Heart left ventricle (tissue), 16 donors: Measurements from ENCODE around the gene ARL6IP1. TPM values are rescaled to one million over a fixed set of nuclear protein-coding genes. Genes with fewer than 3 reads are reported as not detected.

ENCODE experiments used
- ATAC-seq, 4 donors: fragments of 200-7000 bp; cut with Tn5 transposase; one replicate each; pipeline ENCODE4 v1.9.1; 2020 to 2022; ENCODE audit warnings: moderate library complexity in 4 of 4, mild to moderate bottlenecking in 3 of 4, moderate number of reproducible peaks in 1 of 4
- DNase-seq, 5 donors: peaks; one replicate each; pipeline ENCODE4 v3.0.0-alpha.2; 2020
- H3K27ac ChIP-seq, 12 donors: fragments of 200-600 bp; sonication (generic) in 4 of 12; one replicate each; pipeline versions ENCODE4 v1.5.0 to v1.8.0; 2016 to 2022; ENCODE audit warnings: mild to moderate bottlenecking in 2 of 12
- H3K27me3 ChIP-seq, 9 donors: fragments of 200-600 bp; sonication (generic) in 2 of 9; one replicate each; pipeline versions ENCODE4 v1.5.1 to v1.8.0; 2016 to 2022; ENCODE audit warnings: mild to moderate bottlenecking in 3 of 9
- H3K36me3 ChIP-seq, 9 donors: fragments of 200-600 bp; sonication (generic) in 2 of 9; one replicate each; pipeline versions ENCODE4 v1.5.0 to v1.8.0; 2018 to 2022; ENCODE audit warnings: mild to moderate bottlenecking in 2 of 9
- H3K4me1 ChIP-seq, 12 donors: fragments of 200-600 bp; sonication (generic) in 4 of 12; one replicate each; pipeline versions ENCODE4 v1.5.0 to v1.8.0; 2016 to 2022; ENCODE audit warnings: mild to moderate bottlenecking in 3 of 12
- H3K4me3 ChIP-seq, 12 donors: fragments of 200-600 bp; sonication (generic) in 4 of 12; one replicate each; pipeline versions ENCODE4 v1.5.0 to v1.8.0; 2017 to 2022; ENCODE audit warnings: mild to moderate bottlenecking in 9 of 12, moderate library complexity in 4 of 12
- H3K9me3 ChIP-seq, 12 donors: fragments of 200-600 bp; sonication (generic) in 4 of 12; one replicate each; pipeline versions ENCODE4 v1.5.0 to v1.8.0; 2016 to 2022; ENCODE audit warnings: mild to moderate bottlenecking in 1 of 12
- CTCF ChIP-seq, 12 donors: fragments of 200-600 bp; sonication (generic) in 4 of 12; IDR thresholded peaks; one replicate each; pipeline versions ENCODE4 v1.5.0 to v1.8.0; 2018 to 2022; ENCODE audit warnings: antibody characterized with exemption in 12 of 12, mild to moderate bottlenecking in 5 of 12
- POLR2A ChIP-seq, 2 donors: fragments of 450-650 bp; IDR thresholded peaks; one replicate each; pipeline ENCODE4 v1.6.1; 2017; ENCODE audit warnings: antibody characterized with exemption in 2 of 2, mild to moderate bottlenecking in 2 of 2, moderate library complexity in 2 of 2
- WGBS, 4 donors: extraction: QIAGEN DNeasy Blood & Tissue Kit in 2 of 4; methylation state at CpG; one replicate each; pipeline versions ENCODE4 v1.1.5 to v1.1.7; 2013 to 2018; 5-methylcytosine and 5-hydroxymethylcytosine counted together
- intact Hi-C, 10 donors: fragments of 100-400 bp; cut with DNase I; formaldehyde crosslinking; loops; one replicate each; pipeline versions ENCODE4 v1.11.1 to v1.14.2; 2022
- polyA plus RNA-seq, 2 donors: library from polyadenylated mRNA; stranded (reverse); fragments of 200-250 nt; gene quantifications; one replicate each; pipeline ENCODE4 v1.2.3, GENCODE V29; 2013
- total RNA-seq, 9 donors: library from RNA; depleted of rRNA in 2 of 9; stranded (reverse); fragments of >200 nt in 2 of 9; fragmentation: NEBNext Ultra II Directional in 3 of 9; extraction: Animal tissue kit (Norgen Biotek cat#: 25700) in 3 of 9; gene quantifications; one replicate each; pipeline versions ENCODE4 v1.1.0 to v1.2.4, GENCODE V29; 2016 to 2023
- donor health status: ischemic (EF 13 %, LVEDD 7.1; RV severe dilation, severe dysfunction).
- donor health status: healthy with polysubstance abuse.
- donor health status: DM: no; HTN: yes; CAD: no.
- donor health status: DM: no; HTN: no; CAD: no.
- donor health status: ischemic (EF 25% LVEDD 6.9; RV normal size, moderate dysfunction).
- donor health status: ischemic (EF 25% LVEDD 5.7; RV mildly dilated, moderate dysfunction).
- donor health status: healthy.
- donor health status: DM: yes; HTN: yes; CAD: no.
- donor health status: ischemic (EF 35%, LVEDD 5.7; RV mildly dilated, moderate dysfunction).
- donor health status: nonischemic (EF 11% LVEDD 7.7; RV severe dilation, severe dysfunction).
- donor health status: DM: yes; HTN: yes; CAD: no.
- donor health status: PGD.
- donor health status: ischemic (EF 29% LVEDD 5.4; RV normal size, mild dysfunction).
- donor health status: nonischemic (EF 23%, LVEDD 6.1; RV moderate dilation, normal function).

ARL6IP1 gene
- total and polyA plus RNA-seq, 11 donors = 16.5 to 63.2 (median 22.9) TPM

DNA sequence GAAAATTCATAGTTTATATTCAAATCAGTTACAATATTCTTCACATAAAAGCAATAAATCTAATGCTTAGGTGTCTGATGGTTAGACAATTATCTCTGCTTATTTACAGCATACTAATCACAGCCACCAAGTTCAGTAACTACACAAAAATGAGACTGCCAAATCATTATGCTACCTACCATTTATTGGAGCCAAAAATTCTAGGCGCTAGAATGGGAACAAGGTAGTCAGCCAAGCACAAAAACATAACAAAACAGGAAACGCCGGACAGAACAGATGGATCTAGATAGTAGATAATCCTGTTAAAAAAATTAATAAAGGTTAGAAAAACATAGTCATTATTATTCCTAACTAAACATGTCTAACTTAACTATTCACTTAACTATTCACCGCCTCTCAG is 3.6 kb downstream of the ARL6IP1 start:
- Histone ChIP-seq H3K9me3 (no peaks in the 10 kb centered on the region), H3K27ac (peak overlapping the region in 1 of 12 donors; percentile 10), H3K36me3 (peaks cover 0 to 56% (median 51%) of the 10 kb centered on the region in 9 donors), H3K27me3 (no peaks in the 10 kb centered on the region), H3K4me3 (no peak overlapping the region), H3K4me1 (peaks cover 3 to 45% (median 27%) of the 10 kb centered on the region in 12 donors)
- no peak for TF ChIP-seq CTCF (IDR thresholded peaks at IDR 0.05)
- no peak for TF ChIP-seq POLR2A (IDR thresholded peaks at IDR 0.05)
- DNase-seq (no peak), ATAC-seq (no peak)
- WGBS, 4 donors = 58 to 73% (median 61%) methylated on average over 4 of the region's 4 CpGs
- intact Hi-C loops = no loop called here

DNA sequence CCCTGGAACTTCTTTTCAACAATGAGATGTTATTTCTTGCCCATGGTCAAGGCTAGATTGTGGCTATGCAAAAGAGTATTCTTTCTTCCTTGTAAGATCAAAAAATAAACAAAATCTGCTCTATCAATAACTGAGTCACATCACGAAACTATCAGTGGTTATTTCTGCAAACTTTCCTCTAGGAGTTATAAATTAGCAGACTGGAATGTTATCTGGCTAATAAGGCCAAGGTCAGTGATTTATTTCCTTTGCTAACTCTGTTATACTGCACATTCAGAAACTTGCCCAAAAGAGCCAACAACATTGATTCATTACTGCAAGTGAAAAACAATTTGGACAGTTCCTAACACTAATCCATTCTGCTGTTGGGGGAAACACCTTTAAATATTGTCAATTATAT is 5.0 kb downstream of the ARL6IP1 start:
- Histone ChIP-seq H3K4me3 (no peak overlapping the region), H3K36me3 (peaks cover 0 to 70% (median 62%) of the 10 kb centered on the region in 9 donors), H3K9me3 (no peaks in the 10 kb centered on the region), H3K27ac (no peak overlapping the region), H3K4me1 (peaks cover 3 to 36% (median 20%) of the 10 kb centered on the region in 12 donors), H3K27me3 (no peaks in the 10 kb centered on the region)
- no peak for DNase-seq
- TF ChIP-seq POLR2A (IDR thresholded peaks at IDR 0.05) (no peak), CTCF (IDR thresholded peaks at IDR 0.05) (no peak)
- no peak for ATAC-seq
- intact Hi-C loops = no loop called here
- 72 to 93% (median 87%) methylated on average over 1 of the region's 1 CpG for WGBS, 4 donors

DNA sequence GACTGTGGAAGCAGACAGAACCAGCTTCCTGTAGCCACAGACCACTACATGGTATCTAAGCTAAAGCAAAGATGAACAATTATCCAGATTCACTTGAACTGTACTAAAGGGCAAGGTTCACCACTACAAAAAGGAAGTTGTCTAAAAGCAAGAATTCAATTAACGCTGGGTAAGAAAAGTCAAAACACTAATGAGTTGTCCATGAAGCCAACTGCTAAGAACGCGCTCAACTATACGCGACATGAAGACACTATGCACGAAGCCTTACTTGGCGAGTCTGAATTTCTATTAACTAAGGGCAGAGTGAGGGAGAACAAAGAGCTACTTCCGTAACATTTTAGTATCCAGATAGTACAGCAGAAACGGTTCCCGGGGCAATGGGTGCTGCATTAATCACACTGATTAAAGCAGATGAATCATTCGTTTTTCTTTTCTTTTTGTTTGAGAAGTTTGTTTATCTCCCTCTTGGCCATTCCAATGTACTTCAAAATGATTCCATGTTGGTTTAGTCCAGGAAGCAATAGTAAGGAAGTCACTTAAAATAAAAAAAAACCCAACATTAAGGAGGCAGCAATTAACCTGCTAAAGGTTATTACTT is 8.4 kb downstream of the ARL6IP1 start:
- H3K36me3 ChIP-seq = peaks cover 0 to 77% (median 68%) of the 10 kb centered on the region in 9 donors
- DNase-seq (no peak), ATAC-seq (no peak)
- no peaks in the 10 kb centered on the region for H3K27me3 ChIP-seq
- H3K4me1 ChIP-seq = peaks cover 7 to 30% (median 16%) of the 10 kb centered on the region in 12 donors
- 92 to 93% (median 93%) methylated on average over 11 of the region's 11 CpGs for WGBS, 4 donors
- TF ChIP-seq CTCF (IDR thresholded peaks at IDR 0.05) = no peak
- no peak for TF ChIP-seq POLR2A (IDR thresholded peaks at IDR 0.05)
- H3K9me3 ChIP-seq = no peaks in the 10 kb centered on the region
- intact Hi-C loops = no loop called here
- H3K27ac ChIP-seq = no peak overlapping the region
- H3K4me3 ChIP-seq = no peak overlapping the region

DNA sequence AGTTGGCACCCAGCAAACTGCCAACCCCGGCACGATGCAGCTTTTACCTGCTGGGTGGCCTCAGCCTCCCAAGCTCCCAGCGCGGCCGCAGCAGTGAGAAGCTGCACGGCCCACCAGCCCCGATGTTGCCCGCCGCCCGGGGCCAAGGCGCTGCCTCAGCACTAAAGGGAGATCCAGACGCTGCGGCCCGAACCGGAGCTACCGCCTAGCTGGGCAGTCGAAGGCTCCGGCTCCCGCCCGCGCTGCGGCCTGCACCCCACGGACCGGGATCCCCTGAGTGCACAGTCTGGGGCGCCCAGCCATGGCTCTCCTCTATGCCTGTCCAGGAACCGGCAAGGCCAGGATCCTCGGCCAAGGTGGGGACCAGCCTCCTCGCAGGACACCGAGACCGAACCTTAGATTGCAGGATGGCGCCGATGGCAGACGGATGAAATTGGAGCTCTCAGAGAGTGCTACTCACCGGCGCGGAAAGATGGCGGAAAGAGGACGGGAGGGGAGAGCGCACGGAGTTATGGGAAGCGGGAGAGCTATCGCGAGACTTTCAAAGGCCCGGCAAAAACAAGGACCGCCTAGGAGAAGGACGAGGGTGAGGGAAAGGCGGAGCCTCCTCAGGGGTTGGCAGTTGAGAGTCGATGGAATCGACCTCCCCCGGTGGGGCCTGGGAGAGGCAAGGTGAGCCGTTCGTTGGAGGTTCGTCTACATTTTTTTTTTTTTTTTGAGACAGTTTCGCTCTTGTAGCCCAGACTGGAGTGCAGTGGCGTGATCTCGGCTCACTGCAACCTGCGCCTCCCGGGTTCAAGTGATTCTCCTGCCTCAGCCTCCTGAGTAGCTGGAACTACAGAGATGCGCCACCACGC is 11.3 kb downstream of the ARL6IP1 start, which contains the start of gene RPS15A:
Gene RPS15A (minus strand): TSS at position 485 of the 857 bp plus-strand sequence. CDS start 1,221 bp downstream, outside the sequence.
- peaks cover 8 to 50% (median 44%) of the 10 kb centered on the region in 12 donors for H3K4me1 ChIP-seq
- no peaks in the 10 kb centered on the region for H3K9me3 ChIP-seq
- ATAC-seq = peak; percentile 98 to 99 (median 99)
- no peak for TF ChIP-seq CTCF (IDR thresholded peaks at IDR 0.05)
- peak in 1 of 2 donors; percentile 79 for TF ChIP-seq POLR2A (IDR thresholded peaks at IDR 0.05)
- intact Hi-C loops = no loop called here
- WGBS, 4 donors = 3 to 5% (median 4%) methylated on average over 46 to 60 of the region's 60 CpGs
- H3K36me3 ChIP-seq = peaks cover 0 to 78% (median 69%) of the 10 kb centered on the region in 9 donors
- DNase-seq = peak; percentile 92 to 97 (median 96)
- H3K27me3 ChIP-seq = no peaks in the 10 kb centered on the region
- peak within 1 kb of the TSS; percentile 63 to 98 (median 82) for H3K4me3 ChIP-seq
- H3K27ac ChIP-seq = peak within 1 kb of the TSS; percentile 58 to 90 (median 82)
